GM12878 (cell line): ENCODE results near the gene POU6F2. TPM values are rescaled to one million over a fixed set of nuclear protein-coding genes. Genes with fewer than 3 reads are reported as not detected.

ENCODE experiments used
- ATAC-seq: fragments of 200-7000 bp; cut with Tn5 transposase; 3 replicates; pipeline ENCODE4 v1.9.1; 2020; ENCODE audit warnings: mild to moderate bottlenecking, moderate library complexity
- BruUV-seq: library from RNA; stranded (reverse); fragments of 400-500 nt; replicated peaks from 2 replicates; lab custom pipeline; 2021; lab: Mats Ljungman, UMichigan
- CTCF ChIA-PET: fragments of 300-600 bp; sonication (Branson Sonifier 250); formaldehyde crosslinking; extraction: SDS; loops from one replicate; lab custom pipeline; 2021; ENCODE audit warnings: inconsistent platforms; lab: Yijun Ruan, JAX
- POLR2A ChIA-PET: fragments of 350-600 bp; formaldehyde crosslinking; extraction: SDS; loops from one replicate; lab custom pipeline; 2021; ENCODE audit warnings: inconsistent platforms; lab: Charles Lee
- RAD21 ChIA-PET: fragments of 300-600 bp; sonication (Branson Sonifier 250); formaldehyde crosslinking; loops from one replicate; lab custom pipeline; 2023; ENCODE audit warnings: antibody characterized with exemption; ENCODE audit not compliant: unreplicated experiment; lab: Charles Lee
- SMC1A ChIA-PET: fragments of 300-600 bp; sonication (Branson Sonifier 250); formaldehyde crosslinking; loops from one replicate; lab custom pipeline; 2023; ENCODE audit not compliant: unreplicated experiment, uncharacterized antibody; lab: Charles Lee
- DNase-seq: peaks from one replicate; pipeline ENCODE4 v3.0.0-alpha.2; 2011; ENCODE audit warnings: low read depth, low spot score
- FAIRE-seq: peaks from 3 replicates; lab custom pipeline; 2011; peaks lifted over from hg19 to GRCh38; lab: Jason Lieb, UNC
- H2AFZ ChIP-seq: 2 replicates; pipeline ENCODE4 v1.6.0; 2011; ENCODE audit warnings: low read depth, low read length, control low read depth; ENCODE audit not compliant: control insufficient read depth
- H3K27ac ChIP-seq: 2 replicates; pipeline ENCODE4 v1.5.1; 2011; ENCODE audit warnings: control low read depth; ENCODE audit not compliant: control insufficient read depth, insufficient read depth
- H3K27me3 ChIP-seq, 2 experiments: replicated peaks in 1 of 2; 2 replicates each; pipeline versions ENCODE4 v1.6.0 to v1.6.1; 2011; ENCODE audit warnings: low read length in 1 of 2; ENCODE audit not compliant: control insufficient read depth in 2 of 2, insufficient read depth in 2 of 2
- H3K36me3 ChIP-seq, 2 experiments: 2 replicates each; pipeline ENCODE4 v1.5.1; 2011; ENCODE audit warnings: low read length in 1 of 2; ENCODE audit not compliant: control insufficient read depth in 2 of 2, insufficient read depth in 2 of 2
- H3K4me1 ChIP-seq: 2 replicates; pipeline ENCODE4 v1.6.1; 2011; ENCODE audit warnings: mild to moderate bottlenecking, low read length, moderate library complexity, mixed read lengths; ENCODE audit not compliant: control insufficient read depth, insufficient read depth
- H3K4me2 ChIP-seq: 2 replicates; pipeline ENCODE4 v1.6.0; 2011; ENCODE audit warnings: control low read depth; ENCODE audit not compliant: control insufficient read depth, insufficient read depth
- H3K4me3 ChIP-seq: fragments of 200-600 bp; sonication (generic); 2 replicates; pipeline ENCODE4 v1.5.1; 2016
- H3K79me2 ChIP-seq: 2 replicates; pipeline ENCODE4 v1.6.0; 2011; ENCODE audit warnings: low read length; ENCODE audit not compliant: control insufficient read depth, insufficient read depth
- H3K9ac ChIP-seq: 2 replicates; pipeline ENCODE4 v1.8.0; 2011; ENCODE audit warnings: low read length, control low read depth, mixed read lengths; ENCODE audit not compliant: control insufficient read depth, insufficient read depth
- H3K9me3 ChIP-seq: replicated peaks from 3 replicates; pipeline ENCODE4 v1.5.1; 2011; ENCODE audit warnings: mild to moderate bottlenecking, low read length; ENCODE audit not compliant: control insufficient read depth, insufficient read depth
- H4K20me1 ChIP-seq: 2 replicates; pipeline ENCODE4 v1.6.0; 2011; ENCODE audit not compliant: control insufficient read depth, insufficient read depth
- BCL11A ChIP-seq: IDR thresholded peaks from 2 replicates; pipeline ENCODE4 v1.6.1; 2011; ENCODE audit warnings: low read depth, low read length
- CREM ChIP-seq: IDR thresholded peaks from 2 replicates; pipeline ENCODE4 v1.6.1; 2014; ENCODE audit warnings: antibody characterized with exemption, low read depth
- NKRF ChIP-seq: fragments of 450-650 bp; conservative IDR thresholded peaks from 2 replicates; pipeline ENCODE4 v1.6.1; 2017; ENCODE audit warnings: mild to moderate bottlenecking, moderate library complexity
- RFX5 ChIP-seq: IDR thresholded peaks from 2 replicates; pipeline ENCODE4 v1.6.1; 2011; ENCODE audit warnings: low read depth, low read length, improper control_type of control experiment
- SIN3A ChIP-seq: IDR thresholded peaks from 2 replicates; pipeline ENCODE4 v1.6.1; 2012; ENCODE audit warnings: low read depth, low read length, improper control_type of control experiment
- SUPT20H ChIP-seq: IDR thresholded peaks from 2 replicates; pipeline ENCODE4 v1.6.1; 2011; ENCODE audit warnings: low read depth, mild to moderate bottlenecking, low read length, moderate library complexity, borderline replicate concordance; ENCODE audit not compliant: control insufficient read depth
- WGBS: methylation state at CpG from one replicate; pipeline ENCODE4 v1.1.6; 2016; ENCODE audit warnings: low lambda C conversion rate; ENCODE audit not compliant: insufficient replicate concordance, insufficient coverage; ENCODE audit errors: missing lambda C conversion rate; 5-methylcytosine and 5-hydroxymethylcytosine counted together
- in situ Hi-C: fragments of 300-500 bp; cut with MboI; formaldehyde crosslinking; loops from 9 replicates; pipeline ENCODE4 v1.14.3; 2018; ENCODE audit warnings: mixed read lengths
- intact Hi-C: fragments of 100-400 bp; cut with micrococcal nuclease; formaldehyde crosslinking; loops from one replicate; pipeline ENCODE4 v1.14.2; 2022; ENCODE audit not compliant: unreplicated experiment
- polyA plus RNA-seq, 11 experiments: library from polyadenylated mRNA; depleted of rRNA in 4 of 11; unstranded in 6 of 11; stranded (reverse) in 5 of 11; fragments of >200 nt; fragmentation: Nextera tagmentation in 4 of 11; fragmentation: Illumina TruSeq in 1 of 11; extraction: Ambion mirVana in 4 of 11; extraction: Trizol in 1 of 11; gene quantifications; 1 replicate in 1 of 11; 2 replicates in 10 of 11; pipeline versions ENCODE4 v1.2.1 to v1.2.3, GENCODE V29; 2011 to 2016; ENCODE audit warnings: inconsistent platforms in 2 of 11, missing spikeins in 2 of 11, low read depth in 1 of 11
- total RNA-seq, 4 experiments: library from RNA; depleted of rRNA in 3 of 4; stranded (reverse); fragments of >200 nt in 3 of 4; fragmentation: Illumina TruSeq in 1 of 4; extraction: Trizol in 1 of 4; gene quantifications; 2 replicates each; pipeline versions ENCODE4 v1.2.1 to v1.2.3, GENCODE V29; 2013 to 2021

POU6F2 gene
- total and polyA plus RNA-seq, 10 of the 15 experiments (the other 5 are each of a cell fraction or from before 2014, with no cell fraction given) = 0.10 TPM; not detected in 9

- H3K4me1 ChIP-seq = no peaks in the 10 kb centered on the region
- ChIA-PET POLR2A (no interaction called here), CTCF (no interaction called here)
- no peak overlapping the region for H3K27ac ChIP-seq
- H3K4me2 ChIP-seq = no peak overlapping the region
- no TSS peak for BruUV-seq
- no peaks in the 10 kb centered on the region for H3K27me3 ChIP-seq
- H4K20me1 ChIP-seq = no peaks in the 10 kb centered on the region
- DNase-seq (no peak), FAIRE-seq (no peak)
- intact Hi-C loops (loop anchor here (5.0 kb wide), 2 partner anchors 33 to 48 kb away; no protein-coding TSS in a partner anchor), in situ Hi-C loops (no loop called here)
- 54% methylated on average over 3 of the region's 3 CpGs for WGBS
- TF ChIP-seq SIN3A (no peak), CREM (no peak), SUPT20H (no peak), NKRF (no peak), BCL11A (no peak), RFX5 (no peak)
- TF ChIP-seq, all 136 proteins: peak for 0
- Histone ChIP-seq H3K9ac (no peak overlapping the region), H3K4me3 (no peak overlapping the region), H3K36me3 (no peaks in the 10 kb centered on the region), H2AFZ (no peak overlapping the region), H3K9me3 (no peaks in the 10 kb centered on the region), H3K79me2 (no peaks in the 10 kb centered on the region)
- ATAC-seq = no peak
- ChIA-PET SMC1A (interaction anchor here (0.7 to 1.7 kb wide), 5 partner anchors 10 to 421 kb away, joined by 3 to 11 read pairs (median 3); no protein-coding TSS in a partner anchor), RAD21 (interaction anchor here (0.6 to 1.7 kb wide), 3 partner anchors 10 to 187 kb away, joined by 3 to 5 read pairs (median 5); no protein-coding TSS in a partner anchor)
Observed at GRCh38 chr7:39405581-39405980, 427.9 kb downstream of the POU6F2 start.
